ENCODE measurements around the gene HPCAL1. TPM values are rescaled to one million over a fixed set of nuclear protein-coding genes. Genes with fewer than 3 reads are reported as not detected.
A peak's percentile ranks its signal among the peaks of the same experiment; 100 is the strongest.

Gene HPCAL1
- total RNA-seq, 1 donor from 2014 or later: 3.7 TPM

DNA sequence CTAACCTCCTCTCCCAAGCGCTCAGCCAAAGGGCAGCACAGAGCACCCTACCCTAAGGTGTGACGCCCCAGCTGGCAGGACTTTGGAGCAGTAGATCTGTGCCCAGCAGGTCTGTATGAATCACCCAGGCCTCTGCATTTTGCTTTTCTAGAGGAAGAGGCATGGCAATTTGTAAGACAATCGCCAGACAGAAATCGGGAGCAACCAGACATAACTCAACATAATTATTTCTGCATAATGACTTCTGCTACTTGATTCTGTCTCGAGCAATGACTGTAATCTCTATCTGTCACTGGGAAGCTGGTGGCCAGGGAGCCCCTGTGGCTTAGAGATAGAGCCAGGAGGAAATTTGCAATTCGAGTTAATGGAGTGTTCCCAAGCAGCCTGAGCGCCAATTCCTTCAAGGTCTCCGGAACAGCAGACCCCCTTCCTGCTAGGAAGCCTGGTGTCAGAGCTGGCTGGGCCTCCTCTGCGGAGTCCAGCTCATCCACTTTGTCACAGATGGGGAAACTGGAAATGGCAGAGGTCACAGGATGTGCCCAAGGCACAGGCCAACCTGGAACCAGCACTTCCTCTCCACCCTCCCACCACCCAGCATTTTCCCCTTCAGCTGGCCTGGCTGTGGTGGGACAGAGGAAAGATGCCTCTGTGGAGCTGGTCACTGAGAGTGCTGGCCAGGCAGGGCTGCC lies 90.4 kb downstream of the HPCAL1 start:
- H3K9me3 Mint-ChIP-seq: no peaks in the 10 kb centered on the region

GRCh38 chr2:10393640-10393982 lies 90.9 kb downstream of the HPCAL1 start:
- H3K4me3 Mint-ChIP-seq: no peak overlapping the region
- H3F3A ChIP-seq (ENCODE audit: low read depth): no peaks in the 10 kb centered on the region
- H3K27ac ChIP-seq: no peak overlapping the region
- H4K20me1 ChIP-seq (ENCODE audit: low read depth): no peaks in the 10 kb centered on the region
- H3K79me2 ChIP-seq (ENCODE audit: low read depth): no peaks in the 10 kb centered on the region
- H3K4me1 ChIP-seq: no peaks in the 10 kb centered on the region
- no peak overlapping the region for H2AFZ ChIP-seq (replicated peaks)
- H3K9ac ChIP-seq: no peak overlapping the region
- no peak overlapping the region for H3K4me2 ChIP-seq
- H3K4me1 Mint-ChIP-seq: peaks cover 21% of the 10 kb centered on the region
- H3K4me3 ChIP-seq: no peak overlapping the region
- H3K9me3 Mint-ChIP-seq: no peaks in the 10 kb centered on the region
- H3K36me3 Mint-ChIP-seq: no peaks in the 10 kb centered on the region
- no peak overlapping the region for H3K27ac Mint-ChIP-seq
- no peak for DNase-seq (ENCODE audit: low spot score)
- H3K9me3 ChIP-seq (ENCODE audit: low read depth): no peaks in the 10 kb centered on the region
- no peaks in the 10 kb centered on the region for H3K27me3 ChIP-seq
- H3K36me3 ChIP-seq: no peaks in the 10 kb centered on the region
- TF ChIP-seq, protein P1, sequence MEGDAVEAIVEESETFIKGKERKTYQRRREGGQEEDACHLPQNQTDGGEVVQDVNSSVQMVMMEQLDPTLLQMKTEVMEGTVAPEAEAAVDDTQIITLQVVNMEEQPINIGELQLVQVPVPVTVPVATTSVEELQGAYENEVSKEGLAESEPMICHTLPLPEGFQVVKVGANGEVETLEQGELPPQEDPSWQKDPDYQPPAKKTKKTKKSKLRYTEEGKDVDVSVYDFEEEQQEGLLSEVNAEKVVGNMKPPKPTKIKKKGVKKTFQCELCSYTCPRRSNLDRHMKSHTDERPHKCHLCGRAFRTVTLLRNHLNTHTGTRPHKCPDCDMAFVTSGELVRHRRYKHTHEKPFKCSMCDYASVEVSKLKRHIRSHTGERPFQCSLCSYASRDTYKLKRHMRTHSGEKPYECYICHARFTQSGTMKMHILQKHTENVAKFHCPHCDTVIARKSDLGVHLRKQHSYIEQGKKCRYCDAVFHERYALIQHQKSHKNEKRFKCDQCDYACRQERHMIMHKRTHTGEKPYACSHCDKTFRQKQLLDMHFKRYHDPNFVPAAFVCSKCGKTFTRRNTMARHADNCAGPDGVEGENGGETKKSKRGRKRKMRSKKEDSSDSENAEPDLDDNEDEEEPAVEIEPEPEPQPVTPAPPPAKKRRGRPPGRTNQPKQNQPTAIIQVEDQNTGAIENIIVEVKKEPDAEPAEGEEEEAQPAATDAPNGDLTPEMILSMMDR (IDR thresholded peaks at IDR 0.05): no peak
- TF ChIP-seq EZH2phosphoT487 (IDR thresholded peaks at IDR 0.05) (no peak), EZH2 (IDR thresholded peaks at IDR 0.05) (no peak)
- H3K27me3 Mint-ChIP-seq (ENCODE audit: insufficient read depth, low read depth): peaks cover 12% of the 10 kb centered on the region

More for the DNA sequence above, 90.4 kb downstream of the HPCAL1 start:
- Histone ChIP-seq H3K36me3 (no peaks in the 10 kb centered on the region), H3K9me3 (ENCODE audit: low read depth) (no peaks in the 10 kb centered on the region), H3F3A (ENCODE audit: low read depth) (no peaks in the 10 kb centered on the region), H3K79me2 (ENCODE audit: low read depth) (no peaks in the 10 kb centered on the region), H3K4me3 (no peak overlapping the region), H3K4me2 (no peak overlapping the region), H4K20me1 (ENCODE audit: low read depth) (no peaks in the 10 kb centered on the region), H3K4me1 (no peaks in the 10 kb centered on the region), H3K27me3 (no peaks in the 10 kb centered on the region), H3K27ac (no peak overlapping the region), H2AFZ (replicated peaks) (no peak overlapping the region), H3K9ac (no peak overlapping the region)
- no peak overlapping the region for H3K4me3 Mint-ChIP-seq
- DNase-seq (ENCODE audit: low spot score): no peak
- no peaks in the 10 kb centered on the region for H3K36me3 Mint-ChIP-seq
- TF ChIP-seq EZH2 (IDR thresholded peaks at IDR 0.05): no peak
- peaks cover 12% of the 10 kb centered on the region for H3K27me3 Mint-ChIP-seq (ENCODE audit: insufficient read depth, low read depth)
- H3K4me1 Mint-ChIP-seq: peaks cover 21% of the 10 kb centered on the region
- H3K27ac Mint-ChIP-seq: no peak overlapping the region

DNA sequence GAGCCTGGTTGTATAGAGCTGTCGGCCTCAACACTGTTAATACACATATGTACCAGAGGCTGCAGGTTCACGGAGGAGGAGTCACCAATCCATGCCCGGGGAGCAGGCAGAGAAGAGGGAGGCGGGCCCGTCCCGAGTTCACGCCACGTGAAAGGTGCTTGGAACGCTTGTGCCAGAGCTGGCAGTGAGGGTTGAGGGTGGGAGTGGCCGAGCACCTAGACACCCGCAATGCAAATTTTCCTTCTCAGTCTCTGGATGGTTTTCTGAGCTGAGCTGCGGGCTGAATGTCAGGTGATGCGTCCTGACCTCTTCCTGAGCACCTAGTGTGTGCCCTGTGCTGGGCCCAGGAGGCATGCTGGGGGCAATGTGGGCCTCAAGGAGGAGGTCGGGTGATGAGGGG lies 93.2 kb downstream of the HPCAL1 start:
- Histone ChIP-seq H3K27ac (no peak overlapping the region), H3K4me2 (no peak overlapping the region), H3K4me1 (no peaks in the 10 kb centered on the region), H2AFZ (replicated peaks) (no peak overlapping the region), H3F3A (ENCODE audit: low read depth) (no peaks in the 10 kb centered on the region), H3K9me3 (ENCODE audit: low read depth) (no peaks in the 10 kb centered on the region), H3K9ac (no peak overlapping the region), H3K27me3 (no peaks in the 10 kb centered on the region), H3K4me3 (no peak overlapping the region), H3K36me3 (no peaks in the 10 kb centered on the region), H3K79me2 (ENCODE audit: low read depth) (no peaks in the 10 kb centered on the region), H4K20me1 (ENCODE audit: low read depth) (no peaks in the 10 kb centered on the region)
- TF ChIP-seq, protein P1 (IDR thresholded peaks at IDR 0.05): no peak
- no peak for TF ChIP-seq EZH2 (IDR thresholded peaks at IDR 0.05)
- TF ChIP-seq EZH2phosphoT487 (IDR thresholded peaks at IDR 0.05): no peak
- H3K36me3 Mint-ChIP-seq: peaks cover 5% of the 10 kb centered on the region
- peaks cover 5% of the 10 kb centered on the region for H3K9me3 Mint-ChIP-seq
- no peak overlapping the region for H3K4me3 Mint-ChIP-seq
- peak overlapping the region; percentile 51 for H3K27ac Mint-ChIP-seq
- peaks cover 18% of the 10 kb centered on the region for H3K4me1 Mint-ChIP-seq
- DNase-seq (ENCODE audit: low spot score): no peak
- H3K27me3 Mint-ChIP-seq (ENCODE audit: insufficient read depth, low read depth): peaks cover 9% of the 10 kb centered on the region

- TF ChIP-seq, protein P1 (IDR thresholded peaks at IDR 0.05): no peak
- Mint-ChIP-seq H3K27me3 (ENCODE audit: insufficient read depth, low read depth) (peaks cover 9% of the 10 kb centered on the region), H3K27ac (no peak overlapping the region), H3K4me1 (peaks cover 18% of the 10 kb centered on the region), H3K4me3 (no peak overlapping the region), H3K36me3 (peaks cover 5% of the 10 kb centered on the region), H3K9me3 (peaks cover 8% of the 10 kb centered on the region)
- Histone ChIP-seq H3K4me2 (no peak overlapping the region), H3K79me2 (ENCODE audit: low read depth) (no peaks in the 10 kb centered on the region), H3K9ac (no peak overlapping the region), H3F3A (ENCODE audit: low read depth) (no peaks in the 10 kb centered on the region), H3K27ac (no peak overlapping the region), H3K36me3 (no peaks in the 10 kb centered on the region), H4K20me1 (ENCODE audit: low read depth) (no peaks in the 10 kb centered on the region), H3K4me1 (no peaks in the 10 kb centered on the region), H2AFZ (replicated peaks) (no peak overlapping the region), H3K9me3 (ENCODE audit: low read depth) (no peaks in the 10 kb centered on the region), H3K27me3 (no peaks in the 10 kb centered on the region), H3K4me3 (no peak overlapping the region)
- no peak for DNase-seq (ENCODE audit: low spot score)
Observed at GRCh38 chr2:10396464-10396863, 93.8 kb downstream of the HPCAL1 start.

Measured in neural progenitor cell (in vitro differentiated cells).